GM21367 (cell line): ENCODE data around the gene AK9.

ENCODE experiments used
- ATAC-seq: cut with Tn5 transposase; IDR thresholded peaks from one replicate; pipeline ENCODE4 v1.9.1; 2021; ENCODE audit not compliant: unreplicated experiment

AK9 gene

GRCh38 chr6:109458774-109459531, 232.0 kb downstream of the AK9 start:
- ATAC-seq = no peak

DNA sequence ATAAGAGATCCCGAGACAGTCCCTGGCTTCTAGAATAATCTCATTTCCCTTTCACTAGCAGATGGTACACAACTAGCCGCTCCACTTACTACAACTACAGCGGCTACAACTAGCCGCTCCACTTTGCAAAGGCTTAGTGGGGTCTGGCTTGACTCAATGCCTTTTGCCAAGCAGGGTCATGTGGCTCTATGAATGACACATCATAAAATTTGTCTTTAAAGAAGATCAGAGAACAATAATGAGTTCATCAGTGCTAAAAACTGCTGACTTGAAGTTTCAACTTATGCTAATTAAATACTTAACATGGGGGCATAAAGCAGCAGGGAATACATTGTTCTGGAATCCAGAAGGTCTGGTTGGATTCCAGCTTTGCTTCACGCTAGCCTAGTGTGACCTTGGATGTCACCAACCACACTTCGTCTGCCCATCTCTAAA, 233.4 kb downstream of the AK9 start:
- ATAC-seq = no peak

DNA sequence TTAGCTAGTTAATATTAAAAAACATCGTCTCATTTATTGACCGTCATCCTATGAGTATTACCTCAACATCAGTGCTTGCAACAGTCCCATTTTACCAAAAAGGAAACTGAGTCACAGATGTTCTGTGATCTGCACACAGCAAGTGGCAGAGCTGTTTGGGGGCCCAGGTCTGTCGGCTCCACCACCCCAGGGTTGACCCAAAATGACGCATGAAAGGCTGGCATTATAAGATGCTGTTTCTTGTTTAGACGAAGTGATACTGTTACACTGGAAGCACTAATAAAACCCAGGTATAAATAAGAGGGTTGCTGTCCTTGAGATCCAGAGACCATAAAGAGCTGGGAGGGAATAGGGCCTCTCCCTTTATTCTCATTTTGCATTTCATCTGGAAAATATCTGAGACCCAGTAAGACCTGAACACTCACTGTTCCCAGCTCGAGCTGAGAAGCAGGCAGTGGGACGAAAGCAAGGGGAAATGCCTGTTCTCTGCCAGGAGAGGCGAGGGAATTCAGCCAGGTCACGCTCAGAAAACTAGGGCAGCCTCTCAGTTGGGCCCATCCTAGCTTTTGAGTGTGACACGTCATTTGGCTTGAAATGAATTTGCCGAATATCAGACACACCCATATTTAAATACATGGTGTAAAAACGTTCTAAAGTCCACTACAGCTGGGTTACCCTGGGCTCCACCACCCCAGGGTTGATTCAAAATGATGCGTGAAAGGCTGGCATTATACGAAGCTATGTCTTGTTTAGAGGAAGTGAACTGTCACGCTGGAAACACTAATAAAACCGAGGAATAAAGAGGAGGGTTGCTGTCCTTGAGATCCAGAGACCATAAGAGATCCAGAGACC, 234.1 kb downstream of the AK9 start:
- no peak for ATAC-seq

DNA sequence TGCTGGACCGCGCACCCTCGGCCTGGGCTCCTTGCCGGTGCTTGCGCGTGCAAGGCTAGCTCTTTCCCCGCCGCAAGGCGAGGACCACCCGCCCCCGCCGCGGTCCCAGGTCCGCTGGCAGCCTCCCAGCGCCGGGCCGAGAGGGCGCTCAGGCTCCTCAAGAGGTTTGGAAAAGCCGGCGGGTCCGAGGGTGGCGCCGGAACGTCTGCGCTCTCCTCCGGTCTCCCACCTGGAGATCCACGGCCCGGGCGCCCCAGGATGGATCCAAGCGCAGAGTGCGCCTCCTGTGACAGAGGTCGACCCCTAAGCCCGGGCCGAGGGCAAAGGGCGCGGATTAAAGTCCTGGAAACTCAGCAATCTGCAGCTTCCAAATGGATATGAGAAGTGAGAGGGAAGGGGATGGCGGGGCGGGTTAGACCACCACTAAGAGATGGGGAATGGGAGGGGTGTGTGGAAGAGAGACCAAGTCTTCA, 234.9 kb downstream of the AK9 start:
- ATAC-seq = peak; percentile 1

- ATAC-seq = peak; percentile 37
These were observed 235.4 kb downstream of the AK9 start, which contains the start of gene MICAL1 for GRCh38 chr6:109455437-109456110. Gene MICAL1, minus strand, starts transcription at chr6:109455772. Its CDS starts 1,576 bp downstream, at chr6:109454196.

GRCh38 chr6:109454496-109455436, 236.2 kb downstream of the AK9 start:
- ATAC-seq = peak; percentile 33

DNA sequence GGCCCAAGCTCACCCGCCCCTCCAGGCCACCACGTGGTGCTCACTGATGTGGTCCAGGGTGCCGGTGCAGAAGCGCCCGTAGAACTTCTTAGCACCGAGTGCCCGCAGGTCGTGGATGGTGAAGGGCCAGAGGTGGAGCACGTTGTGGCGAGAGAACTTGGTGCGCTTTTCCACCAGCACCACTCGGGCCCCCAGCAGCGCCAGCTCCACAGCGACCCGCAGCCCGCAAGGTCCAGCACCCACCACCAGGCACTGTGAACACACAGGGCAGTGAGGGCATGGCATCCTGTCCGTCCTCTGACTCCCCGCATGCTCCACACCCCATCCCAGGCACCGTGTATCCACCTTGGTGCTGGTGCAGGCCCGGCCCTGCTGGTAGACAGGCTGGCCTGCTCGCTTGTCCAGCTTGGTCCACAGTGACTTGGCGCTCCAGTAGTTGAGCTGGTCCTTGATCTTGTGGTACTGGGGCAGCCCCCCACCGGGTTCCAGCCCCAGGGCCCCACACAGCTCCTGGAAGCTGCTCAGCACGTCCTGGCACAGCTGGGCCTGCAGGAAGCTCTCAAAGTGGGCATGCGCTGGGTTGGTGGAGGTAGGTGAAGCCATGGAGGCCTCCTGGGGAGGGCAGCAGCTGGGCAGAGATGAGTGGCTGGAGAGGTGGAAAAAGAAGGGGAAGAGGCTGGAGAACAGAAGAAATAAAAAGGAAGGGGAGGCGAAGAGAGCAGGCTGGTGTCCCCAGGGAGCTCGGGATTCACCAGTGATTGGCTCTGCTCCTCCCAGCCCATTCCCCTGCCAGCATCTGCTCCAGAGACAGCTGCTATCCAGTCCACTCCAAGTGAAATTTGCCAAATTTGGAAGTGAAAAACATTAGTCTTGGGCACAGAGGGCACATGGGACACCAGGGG, 237.2 kb downstream of the AK9 start:
- ATAC-seq = no peak

GRCh38 chr6:109453156-109453555, 237.8 kb downstream of the AK9 start:
- no peak for ATAC-seq

DNA sequence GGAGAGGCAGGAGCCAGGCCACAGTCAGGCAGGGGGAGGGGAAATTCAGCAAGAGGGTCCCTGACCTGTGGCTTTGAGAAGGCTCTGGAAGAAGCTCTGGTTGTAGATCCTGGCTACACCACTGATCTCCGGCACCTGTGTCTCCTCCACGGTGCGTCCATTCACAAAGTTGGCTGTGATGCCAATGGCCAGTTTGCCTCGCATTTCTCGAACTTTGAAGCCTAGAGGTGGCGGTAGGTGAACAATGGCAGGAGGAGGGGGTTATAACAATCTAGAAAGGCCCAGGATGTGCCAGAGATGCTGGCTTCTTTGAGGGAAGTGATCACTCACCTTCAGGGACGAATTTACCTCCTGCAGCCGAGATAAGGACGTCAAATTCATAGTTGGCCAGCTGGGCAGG, 238.8 kb downstream of the AK9 start:
- ATAC-seq = no peak

- ATAC-seq = no peak
These were observed 239.6 kb downstream of the AK9 start for GRCh38 chr6:109451376-109451775.

- no peak for ATAC-seq
These were observed 240.2 kb downstream of the AK9 start for GRCh38 chr6:109450801-109451200.

DNA sequence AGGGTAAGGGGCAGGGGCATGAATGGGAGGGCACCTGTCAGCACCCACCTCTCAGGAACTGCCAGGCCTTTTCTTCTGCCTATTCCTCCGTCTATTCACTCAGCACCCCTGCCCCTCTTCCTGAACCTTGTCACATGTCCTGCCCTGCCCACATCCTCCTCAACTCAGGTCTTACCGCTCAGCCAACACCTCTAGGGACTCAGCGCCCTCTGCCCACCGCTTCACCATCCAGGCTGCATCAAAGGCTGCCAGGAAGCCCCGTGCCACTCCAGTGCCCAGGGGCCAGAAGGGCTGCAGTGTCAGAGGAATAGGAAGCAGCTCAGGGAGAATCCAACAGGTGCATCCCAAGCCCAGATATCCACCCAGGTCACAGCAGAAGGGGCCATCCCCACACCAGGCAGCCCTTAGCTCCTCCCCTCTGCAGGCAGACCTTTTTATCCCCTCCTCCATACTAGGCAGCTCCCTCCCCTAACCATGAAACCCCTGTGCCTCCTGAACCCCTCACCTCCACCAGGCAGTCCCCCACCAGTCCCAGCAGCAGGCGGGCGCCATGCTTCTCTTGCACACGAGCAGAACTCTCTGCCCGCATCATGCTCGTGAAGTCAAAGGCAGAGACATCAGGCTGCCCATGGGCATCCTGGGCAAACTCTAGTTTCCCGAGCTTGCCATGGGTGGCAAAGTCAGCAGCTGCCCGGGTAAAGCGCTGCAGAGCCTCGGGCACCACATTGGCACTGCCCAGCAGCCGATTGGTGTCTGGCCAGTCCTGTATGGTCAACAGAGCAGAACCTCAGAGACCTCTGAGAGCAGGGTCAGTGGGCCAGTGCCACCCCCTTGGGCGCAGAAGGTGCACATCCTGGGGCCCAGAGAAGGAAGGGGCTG, 241.0 kb downstream of the AK9 start:
- no peak for ATAC-seq

DNA sequence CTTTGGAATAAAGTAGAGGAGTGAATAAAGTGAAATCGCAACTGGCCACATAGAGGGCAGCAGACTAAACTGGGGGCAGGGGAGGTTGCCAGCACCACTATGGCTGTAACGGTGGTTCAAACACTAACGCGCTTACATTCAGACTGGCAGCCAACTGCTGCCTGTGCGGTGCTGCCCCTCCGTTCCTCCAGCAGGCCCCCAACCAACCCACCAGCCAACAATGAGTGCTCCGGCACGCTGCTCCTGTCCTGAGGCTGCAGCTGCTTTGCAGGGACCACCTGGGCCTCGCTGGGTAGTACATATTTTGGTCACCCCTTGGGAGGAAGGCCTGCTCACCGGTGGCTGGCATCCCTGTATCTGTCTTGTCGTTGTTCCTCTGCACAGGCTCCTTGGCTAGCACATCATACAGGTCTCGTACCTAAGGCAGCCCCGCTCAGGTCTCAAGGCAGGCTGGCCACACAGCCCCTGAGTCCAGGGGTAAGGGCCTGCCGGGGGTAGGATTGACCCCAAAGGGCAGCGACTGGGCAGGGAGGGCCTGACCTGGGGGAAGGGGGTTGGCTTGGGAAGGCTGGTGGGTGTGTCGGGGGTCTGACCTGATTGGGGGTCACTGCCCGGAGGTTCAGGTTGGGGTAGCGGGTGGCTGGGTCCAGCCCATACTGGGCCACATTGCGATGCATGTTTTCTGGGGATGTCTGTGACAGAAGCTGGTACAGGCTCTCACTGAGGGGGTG, 241.8 kb downstream of the AK9 start:
- no peak for ATAC-seq

- ATAC-seq = no peak
These were observed 242.4 kb downstream of the AK9 start for GRCh38 chr6:109448615-109449014.

- ATAC-seq = no peak
These were observed 243.0 kb downstream of the AK9 start for GRCh38 chr6:109447878-109448555.

GRCh38 chr6:109447087-109447486, 243.9 kb downstream of the AK9 start:
- no peak for ATAC-seq

GRCh38 chr6:109446541-109446940, 244.5 kb downstream of the AK9 start:
- ATAC-seq = no peak
